Esophagus squamous epithelium (tissue), 5 donors: ENCODE measurements around the gene BMP7. TPM values are rescaled to one million over a fixed set of nuclear protein-coding genes. Genes with fewer than 3 reads are reported as not detected.

ENCODE experiments used
- DNase-seq: peaks from one replicate; lab custom pipeline; 2025; lab: John Stamatoyannopoulos, UW
- H3K27ac ChIP-seq, 4 donors: fragments of 200-600 bp; sonication (generic); one replicate each; pipeline ENCODE4 v1.5.1; 2016 to 2019; ENCODE audit warnings: mild to moderate bottlenecking in 1 of 4
- H3K27me3 ChIP-seq, 4 donors: fragments of 200-600 bp; sonication (generic); 1 replicate in 3 of 4; 2 replicates in 1 of 4; pipeline versions ENCODE4 v1.5.1 to v1.6.0; 2017 to 2021; ENCODE audit warnings: antibody characterized with exemption in 1 of 4
- H3K36me3 ChIP-seq, 3 donors: fragments of 200-600 bp; sonication (generic); one replicate each; pipeline ENCODE4 v1.5.1; 2016 to 2019
- H3K4me1 ChIP-seq, 3 donors: fragments of 200-600 bp; sonication (generic); one replicate each; pipeline ENCODE4 v1.5.1; 2017 to 2019
- H3K4me3 ChIP-seq, 4 donors: fragments of 200-600 bp; sonication (generic); 1 replicate in 3 of 4; 2 replicates in 1 of 4; pipeline ENCODE4 v1.5.1; 2016 to 2019; ENCODE audit warnings: mild to moderate bottlenecking in 2 of 4, moderate library complexity in 1 of 4
- H3K9me3 ChIP-seq, 3 donors: fragments of 200-600 bp; sonication (generic); one replicate each; pipeline ENCODE4 v1.5.1; 2016 to 2019
- CTCF ChIP-seq, 6 experiments: fragments of 450-650 bp in 4 of 6; fragments of 200-600 bp in 2 of 6; sonication (generic) in 2 of 6; IDR thresholded peaks; one replicate each; pipeline ENCODE4 v1.5.1; 2016 to 2019; ENCODE audit warnings: antibody characterized with exemption in 6 of 6, mild to moderate bottlenecking in 4 of 6, moderate library complexity in 4 of 6
- POLR2A ChIP-seq, 4 donors: fragments of 450-650 bp; IDR thresholded peaks; one replicate each; pipeline ENCODE4 v1.6.1; 2017; ENCODE audit warnings: antibody characterized with exemption in 4 of 4, mild to moderate bottlenecking in 4 of 4, moderate library complexity in 3 of 4
- WGBS, 2 donors: methylation state at CpG; one replicate each; pipeline ENCODE4 v1.1.5; 2018; 5-methylcytosine and 5-hydroxymethylcytosine counted together
- intact Hi-C: fragments of 100-400 bp; cut with DNase I; formaldehyde crosslinking; loops from one replicate; pipeline ENCODE4 v1.15.0; 2022
- total RNA-seq, 4 donors: library from RNA; depleted of rRNA; stranded (reverse); fragments of >200 nt; gene quantifications; one replicate each; pipeline ENCODE4 v1.1.0, GENCODE V29; 2016
- donor health status: DM: yes; HTN: yes; CAD: no.

Gene BMP7
- total RNA-seq, 4 donors from 2014 or later: 21.8 to 59.8 (median 35.1) TPM

GRCh38 chr20:57217802-57218201 lies 48.6 kb downstream of the BMP7 start:
- no peaks in the 10 kb centered on the region for H3K9me3 ChIP-seq
- H3K4me3 ChIP-seq: no peak overlapping the region
- no peak overlapping the region for H3K27ac ChIP-seq
- TF ChIP-seq CTCF (IDR thresholded peaks at IDR 0.05): no peak
- TF ChIP-seq POLR2A (IDR thresholded peaks at IDR 0.05): no peak
- peaks cover 0 to 5% (median 0%) of the 10 kb centered on the region in 4 donors for H3K27me3 ChIP-seq
- DNase-seq: no peak
- H3K36me3 ChIP-seq: peaks cover 0 to 35% (median 0%) of the 10 kb centered on the region in 3 donors
- intact Hi-C loops: no loop called here
- WGBS, 2 donors: 68 to 73% methylated on average over 9 of the region's 9 CpGs
- H3K4me1 ChIP-seq: peaks cover 0 to 26% (median 3%) of the 10 kb centered on the region in 3 donors

GRCh38 chr20:57216669-57217068 lies 49.8 kb downstream of the BMP7 start:
- Histone ChIP-seq H3K4me3 (no peak overlapping the region), H3K27me3 (peaks cover 0 to 5% (median 0%) of the 10 kb centered on the region in 4 donors), H3K4me1 (peaks cover 8 to 26% (median 13%) of the 10 kb centered on the region in 3 donors), H3K9me3 (no peaks in the 10 kb centered on the region), H3K36me3 (peaks cover 0 to 35% (median 0%) of the 10 kb centered on the region in 3 donors), H3K27ac (no peak overlapping the region)
- intact Hi-C loops: no loop called here
- WGBS, 2 donors: 50 to 67% methylated on average over 2 to 4 of the region's 9 CpGs
- no peak for DNase-seq
- no peak for TF ChIP-seq CTCF (IDR thresholded peaks at IDR 0.05)
- no peak for TF ChIP-seq POLR2A (IDR thresholded peaks at IDR 0.05)

GRCh38 chr20:57215826-57216471 lies 50.5 kb downstream of the BMP7 start:
- Histone ChIP-seq H3K27ac (no peak overlapping the region), H3K4me3 (no peak overlapping the region), H3K36me3 (peaks cover 0 to 35% (median 0%) of the 10 kb centered on the region in 3 donors), H3K27me3 (peaks cover 0 to 3% (median 0%) of the 10 kb centered on the region in 4 donors), H3K9me3 (no peaks in the 10 kb centered on the region), H3K4me1 (peaks cover 8 to 26% (median 13%) of the 10 kb centered on the region in 3 donors)
- intact Hi-C loops: no loop called here
- TF ChIP-seq POLR2A (IDR thresholded peaks at IDR 0.05): no peak
- no peak for TF ChIP-seq CTCF (IDR thresholded peaks at IDR 0.05)
- no peak for DNase-seq
- 76 to 83% methylated on average over 7 to 8 of the region's 10 CpGs for WGBS, 2 donors

GRCh38 chr20:57215426-57215825 lies 51.0 kb downstream of the BMP7 start:
- no peaks in the 10 kb centered on the region for H3K27me3 ChIP-seq
- H3K4me1 ChIP-seq: peaks cover 8 to 27% (median 13%) of the 10 kb centered on the region in 3 donors
- H3K27ac ChIP-seq: no peak overlapping the region
- intact Hi-C loops: no loop called here
- 70 to 71% methylated on average over 3 to 4 of the region's 6 CpGs for WGBS, 2 donors
- peaks cover 0 to 33% (median 0%) of the 10 kb centered on the region in 3 donors for H3K36me3 ChIP-seq
- TF ChIP-seq CTCF (IDR thresholded peaks at IDR 0.05) (no peak), POLR2A (IDR thresholded peaks at IDR 0.05) (no peak)
- DNase-seq: no peak
- H3K9me3 ChIP-seq: no peaks in the 10 kb centered on the region
- no peak overlapping the region for H3K4me3 ChIP-seq

GRCh38 chr20:57214948-57215347 lies 51.5 kb downstream of the BMP7 start:
- TF ChIP-seq POLR2A (IDR thresholded peaks at IDR 0.05): no peak
- TF ChIP-seq CTCF (IDR thresholded peaks at IDR 0.05): no peak

More at GRCh38 chr20:57214948-57215347, 51.5 kb downstream of the BMP7 start:
- no peaks in the 10 kb centered on the region for H3K27me3 ChIP-seq
- 100% methylated on average over 2 of the region's 2 CpGs for WGBS, 2 donors
- no peak for DNase-seq
- no peak overlapping the region for H3K4me3 ChIP-seq
- H3K36me3 ChIP-seq: peaks cover 0 to 33% (median 0%) of the 10 kb centered on the region in 3 donors
- intact Hi-C loops: no loop called here
- no peaks in the 10 kb centered on the region for H3K9me3 ChIP-seq
- peaks cover 8 to 27% (median 13%) of the 10 kb centered on the region in 3 donors for H3K4me1 ChIP-seq
- no peak overlapping the region for H3K27ac ChIP-seq
